Neuron (in vitro differentiated cells): ENCODE data around the gene CALM1.
"Not testable (repeated sequence)": the region's sequence is repeated elsewhere in the genome, so short reads cannot be mapped to it uniquely, and the experiment has no call there.

ENCODE experiments used
- H2AFZ ChIP-seq: one replicate; pipeline ENCODE4 v1.6.1; 2013; ENCODE audit warnings: low read depth, mild to moderate bottlenecking, inconsistent platforms, low read length, moderate library complexity
- H3K27me3 ChIP-seq: one replicate; pipeline ENCODE4 v1.6.1; 2013; ENCODE audit warnings: low read length; ENCODE audit not compliant: insufficient read depth
- H3K36me3 ChIP-seq: one replicate; pipeline ENCODE4 v1.6.1; 2013; ENCODE audit warnings: low read length; ENCODE audit not compliant: insufficient read depth
- H3K4me1 ChIP-seq: one replicate; pipeline ENCODE4 v1.6.1; 2013; ENCODE audit warnings: low read length; ENCODE audit not compliant: insufficient read depth
- H3K4me3 ChIP-seq: 2 replicates; pipeline ENCODE4 v1.5.1; 2013; ENCODE audit warnings: mild to moderate bottlenecking, low read length, moderate library complexity
- H3K9me3 ChIP-seq: one replicate; pipeline ENCODE4 v1.6.1; 2013; ENCODE audit warnings: low read length

CALM1 gene

GRCh38 chr14:90388437-90388836, 8.4 kb upstream of the CALM1 start:
- no peak overlapping the region for H3K4me3 ChIP-seq
- H3K9me3 ChIP-seq, result no peaks in the 10 kb centered on the region
- peaks cover 9% of the 10 kb centered on the region for H3K4me1 ChIP-seq
- H2AFZ ChIP-seq, result no peak overlapping the region
- H3K36me3 ChIP-seq, result no peaks in the 10 kb centered on the region
- no peaks in the 10 kb centered on the region for H3K27me3 ChIP-seq

GRCh38 chr14:90388982-90389381, 7.8 kb upstream of the CALM1 start:
- H3K27me3 ChIP-seq, result no peaks in the 10 kb centered on the region
- H3K4me1 ChIP-seq, result peaks cover 9% of the 10 kb centered on the region
- H3K36me3 ChIP-seq, result no peaks in the 10 kb centered on the region
- no peaks in the 10 kb centered on the region for H3K9me3 ChIP-seq
- H3K4me3 ChIP-seq, result no peak overlapping the region
- no peak overlapping the region for H2AFZ ChIP-seq

- peaks cover 6% of the 10 kb centered on the region for H3K4me1 ChIP-seq
These were observed 2.9 kb upstream of the CALM1 start for GRCh38 chr14:90393966-90394365.

GRCh38 chr14:90394782-90395181, 2.0 kb upstream of the CALM1 start:
- not testable (repeated sequence) for H3K36me3 ChIP-seq, H2AFZ ChIP-seq, H3K4me3 ChIP-seq, H3K9me3 ChIP-seq, H3K27me3 ChIP-seq
- H3K4me1 ChIP-seq, result peaks cover 13% of the 10 kb centered on the region

More at GRCh38 chr14:90393966-90394365, 2.9 kb upstream of the CALM1 start:
- no peaks in the 10 kb centered on the region for H3K36me3 ChIP-seq
- H2AFZ ChIP-seq, result no peak overlapping the region
- H3K27me3 ChIP-seq, result no peaks in the 10 kb centered on the region
- H3K9me3 ChIP-seq, result no peaks in the 10 kb centered on the region
- no peak overlapping the region for H3K4me3 ChIP-seq

GRCh38 chr14:90397425-90398314, 841 bp downstream of the CALM1 start:
- Histone ChIP-seq H3K9me3 (peaks cover 4% of the 10 kb centered on the region), H3K4me1 (peaks cover 31% of the 10 kb centered on the region), H3K27me3 (no peaks in the 10 kb centered on the region), H3K36me3 (peaks cover 27% of the 10 kb centered on the region), H2AFZ (no peak overlapping the region), H3K4me3 (peak overlapping the region; percentile 100)

- Histone ChIP-seq H3K27me3 (no peaks in the 10 kb centered on the region), H2AFZ (no peak overlapping the region), H3K36me3 (peaks cover 34% of the 10 kb centered on the region), H3K4me1 (peaks cover 31% of the 10 kb centered on the region), H3K4me3 (peak overlapping the region; percentile 100), H3K9me3 (peaks cover 4% of the 10 kb centered on the region)
These were observed 1.5 kb downstream of the CALM1 start for GRCh38 chr14:90398315-90398839.

- Histone ChIP-seq H3K4me3 (peak overlapping the region; percentile 100), H3K27me3 (no peaks in the 10 kb centered on the region)
These were observed 2.2 kb downstream of the CALM1 start for GRCh38 chr14:90398841-90399540.

GRCh38 chr14:90399541-90400444, 3.0 kb downstream of the CALM1 start:
- no peak overlapping the region for H2AFZ ChIP-seq
- peak overlapping the region; percentile 100 for H3K4me3 ChIP-seq
- peaks cover 4% of the 10 kb centered on the region for H3K9me3 ChIP-seq
- peaks cover 31% of the 10 kb centered on the region for H3K4me1 ChIP-seq
- H3K36me3 ChIP-seq, result peaks cover 48% of the 10 kb centered on the region
- H3K27me3 ChIP-seq, result no peaks in the 10 kb centered on the region

More at GRCh38 chr14:90398841-90399540, 2.2 kb downstream of the CALM1 start:
- Histone ChIP-seq H3K36me3 (peaks cover 40% of the 10 kb centered on the region), H3K4me1 (peaks cover 31% of the 10 kb centered on the region), H2AFZ (no peak overlapping the region), H3K9me3 (peaks cover 4% of the 10 kb centered on the region)

GRCh38 chr14:90400904-90401561, 4.2 kb downstream of the CALM1 start:
- Histone ChIP-seq H3K4me1 (peaks cover 31% of the 10 kb centered on the region), H3K9me3 (peaks cover 4% of the 10 kb centered on the region), H3K27me3 (no peaks in the 10 kb centered on the region), H3K36me3 (peaks cover 60% of the 10 kb centered on the region), H3K4me3 (no peak overlapping the region), H2AFZ (no peak overlapping the region)

GRCh38 chr14:90402016-90402415, 5.2 kb downstream of the CALM1 start:
- Histone ChIP-seq H3K4me1 (peaks cover 33% of the 10 kb centered on the region), H3K36me3 (peaks cover 65% of the 10 kb centered on the region)

GRCh38 chr14:90403065-90403464, 6.2 kb downstream of the CALM1 start:
- Histone ChIP-seq H3K9me3 (peaks cover 4% of the 10 kb centered on the region), H3K27me3 (no peaks in the 10 kb centered on the region), H3K36me3 (peaks cover 65% of the 10 kb centered on the region), H3K4me1 (peaks cover 33% of the 10 kb centered on the region), H3K4me3 (no peak overlapping the region), H2AFZ (no peak overlapping the region)

More at GRCh38 chr14:90402016-90402415, 5.2 kb downstream of the CALM1 start:
- Histone ChIP-seq H3K27me3 (no peaks in the 10 kb centered on the region), H3K9me3 (peaks cover 4% of the 10 kb centered on the region), H3K4me3 (no peak overlapping the region), H2AFZ (no peak overlapping the region)

GRCh38 chr14:90405101-90405500, 8.3 kb downstream of the CALM1 start:
- Histone ChIP-seq H3K36me3 (peaks cover 62% of the 10 kb centered on the region), H3K9me3 (peaks cover 4% of the 10 kb centered on the region), H3K4me1 (peaks cover 34% of the 10 kb centered on the region), H2AFZ (no peak overlapping the region), H3K4me3 (no peak overlapping the region), H3K27me3 (no peaks in the 10 kb centered on the region)
